ENCODE results near the gene PLPPR3. TPM values are rescaled to one million over a fixed set of nuclear protein-coding genes. Genes with fewer than 3 reads are reported as not detected.

Gene PLPPR3
- total RNA-seq, 1 donor from 2014 or later, result 0.75 TPM

GRCh38 chr19:810077-810855, 11.5 kb downstream of the PLPPR3 start:
- no peak overlapping the region for H3K4me3 ChIP-seq (ENCODE audit: low read depth, low read length)
- DNase-seq (ENCODE audit: low read depth), result no peak
- no peak for TF ChIP-seq CTCF (conservative IDR thresholded peaks at IDR 0.05; ENCODE audit: low read depth, low read length)

- no peak overlapping the region for H3K4me3 ChIP-seq (ENCODE audit: low read depth, low read length)
- DNase-seq (ENCODE audit: low read depth), result no peak
- no peak for TF ChIP-seq CTCF (conservative IDR thresholded peaks at IDR 0.05; ENCODE audit: low read depth, low read length)
Observed at GRCh38 chr19:808423-808775, 13.4 kb downstream of the PLPPR3 start.

- H3K4me3 ChIP-seq (ENCODE audit: low read depth, low read length), result no peak overlapping the region
- TF ChIP-seq CTCF (conservative IDR thresholded peaks at IDR 0.05; ENCODE audit: low read depth, low read length), result no peak
- DNase-seq (ENCODE audit: low read depth), result no peak
Observed at GRCh38 chr19:807627-808422, 13.9 kb downstream of the PLPPR3 start.

- TF ChIP-seq CTCF (conservative IDR thresholded peaks at IDR 0.05; ENCODE audit: low read depth, low read length), result no peak
- DNase-seq (ENCODE audit: low read depth), result no peak
- H3K4me3 ChIP-seq (ENCODE audit: low read depth, low read length), result no peak overlapping the region
Observed at GRCh38 chr19:806815-807421, 14.8 kb downstream of the PLPPR3 start.

- no peak for TF ChIP-seq CTCF (conservative IDR thresholded peaks at IDR 0.05; ENCODE audit: low read depth, low read length)
- no peak for DNase-seq (ENCODE audit: low read depth)
- no peak overlapping the region for H3K4me3 ChIP-seq (ENCODE audit: low read depth, low read length)
Observed at GRCh38 chr19:805600-806550, 15.9 kb downstream of the PLPPR3 start.

GRCh38 chr19:805166-805551, 16.6 kb downstream of the PLPPR3 start:
- H3K4me3 ChIP-seq (ENCODE audit: low read depth, low read length), result no peak overlapping the region
- TF ChIP-seq CTCF (conservative IDR thresholded peaks at IDR 0.05; ENCODE audit: low read depth, low read length), result no peak
- DNase-seq (ENCODE audit: low read depth), result no peak

All from epithelial cell of proximal tubule (primary cell).